Erythroblast (primary cell): Measurements from ENCODE around the gene TSHZ2.

Source experiments
- DNase-seq, 2 experiments: peaks; one replicate each; lab custom pipeline; 2025; lab: John Stamatoyannopoulos, UW
- GATA1 ChIP-seq: IDR thresholded peaks from 2 replicates; pipeline ENCODE4 v1.6.1; 2011; ENCODE audit warnings: low read depth, mild to moderate bottlenecking, control low read depth, low read length, moderate library complexity
- POLR2A ChIP-seq: IDR thresholded peaks from 2 replicates; pipeline ENCODE4 v1.6.1; 2011; ENCODE audit warnings: mild to moderate bottlenecking, low read length

The TSHZ2 gene

GRCh38 chr20:53337390-53338101 lies 365.4 kb downstream of the TSHZ2 start:
- DNase-seq = no peak

GRCh38 chr20:53338716-53339115 lies 366.6 kb downstream of the TSHZ2 start:
- DNase-seq = no peak
- TF ChIP-seq POLR2A = no peak
- TF ChIP-seq GATA1 = no peak

More at GRCh38 chr20:53337390-53338101, 365.4 kb downstream of the TSHZ2 start:
- no peak for TF ChIP-seq POLR2A
- no peak for TF ChIP-seq GATA1

GRCh38 chr20:53342429-53342828 lies 370.3 kb downstream of the TSHZ2 start:
- DNase-seq = no peak
- no peak for TF ChIP-seq POLR2A
- no peak for TF ChIP-seq GATA1

- DNase-seq = no peak
- TF ChIP-seq POLR2A = no peak
- TF ChIP-seq GATA1 = no peak
Measured at GRCh38 chr20:53343448-53343847, 371.3 kb downstream of the TSHZ2 start.

GRCh38 chr20:53344891-53345290 lies 372.7 kb downstream of the TSHZ2 start:
- DNase-seq = no peak
- TF ChIP-seq GATA1 (no peak), POLR2A (no peak)

GRCh38 chr20:53345536-53346334 lies 373.6 kb downstream of the TSHZ2 start:
- TF ChIP-seq GATA1 = no peak
- TF ChIP-seq POLR2A = no peak
- DNase-seq = no peak

GRCh38 chr20:53346335-53346648 lies 374.1 kb downstream of the TSHZ2 start:
- no peak for DNase-seq
- TF ChIP-seq GATA1 (no peak), POLR2A (no peak)

GRCh38 chr20:53349730-53350129 lies 377.6 kb downstream of the TSHZ2 start:
- no peak for DNase-seq
- TF ChIP-seq GATA1 (no peak), POLR2A (no peak)

GRCh38 chr20:53352727-53353440 lies 380.7 kb downstream of the TSHZ2 start:
- DNase-seq = no peak

GRCh38 chr20:53354314-53354713 lies 382.2 kb downstream of the TSHZ2 start:
- TF ChIP-seq GATA1 (no peak), POLR2A (no peak)
- no peak for DNase-seq

More at GRCh38 chr20:53352727-53353440, 380.7 kb downstream of the TSHZ2 start:
- no peak for TF ChIP-seq POLR2A
- no peak for TF ChIP-seq GATA1

GRCh38 chr20:53355790-53356189 lies 383.6 kb downstream of the TSHZ2 start:
- DNase-seq = no peak
- no peak for TF ChIP-seq GATA1
- no peak for TF ChIP-seq POLR2A

- DNase-seq = no peak
- TF ChIP-seq POLR2A = no peak
- no peak for TF ChIP-seq GATA1
Measured at GRCh38 chr20:53359425-53359824, 387.3 kb downstream of the TSHZ2 start.

- no peak for TF ChIP-seq POLR2A
- no peak for TF ChIP-seq GATA1
- no peak for DNase-seq
Measured at GRCh38 chr20:53360852-53361251, 388.7 kb downstream of the TSHZ2 start.

- DNase-seq = no peak
- TF ChIP-seq GATA1 (no peak), POLR2A (no peak)
Measured at GRCh38 chr20:53362736-53363135, 390.6 kb downstream of the TSHZ2 start.

- TF ChIP-seq GATA1 = no peak
- no peak for TF ChIP-seq POLR2A
- no peak for DNase-seq
Measured at GRCh38 chr20:53364646-53365045, 392.5 kb downstream of the TSHZ2 start.
